Panc1 (cell line): ENCODE results near the gene CDH23.

Experiments
- CTCF ChIP-seq: fragments of 450-650 bp; IDR thresholded peaks from 2 replicates; pipeline ENCODE4 v1.5.1; 2017; ENCODE audit warnings: mild to moderate bottlenecking
- POLR2AphosphoS5 ChIP-seq: IDR thresholded peaks from 2 replicates; pipeline ENCODE4 v1.6.1; 2012; ENCODE audit warnings: mild to moderate bottlenecking, low read depth, low read length, moderate library complexity

DNA sequence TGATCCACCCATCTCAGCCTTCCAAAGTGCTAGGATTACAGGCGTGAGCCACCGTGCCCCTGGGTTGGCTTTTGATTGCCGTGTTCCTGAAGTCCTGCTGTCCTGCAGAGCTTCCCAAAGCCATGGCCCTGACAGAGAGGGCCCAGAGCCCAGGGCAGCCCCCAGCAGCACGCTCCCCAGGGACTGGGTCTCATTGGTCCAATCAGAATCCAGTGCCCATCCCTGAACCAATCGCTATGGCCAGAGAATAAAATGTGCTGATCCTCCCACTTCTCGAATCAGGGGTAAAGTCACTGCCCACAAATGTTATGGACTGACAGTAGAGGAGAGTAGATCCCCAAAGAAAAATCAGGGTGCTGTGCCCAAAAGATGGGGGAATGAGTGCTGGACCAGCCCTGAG lies 327.8 kb downstream of the CDH23 start:
- no peak for TF ChIP-seq POLR2AphosphoS5
- TF ChIP-seq CTCF = no peak
